Stimulated activated naive CD8-positive, alpha-beta T cell treated with anti-CD3 and anti-CD28 coated beads, Interleukin-15, Interleukin-2, amounts not matched to agents 100 ng/mL and 50 ng/mL, for 24 hours (primary cell): Measurements from ENCODE around the gene OR14C36.
"Not testable (repeated sequence)": the region's sequence is repeated elsewhere in the genome, so short reads cannot be mapped to it uniquely, and the experiment has no call there.

Source experiments
- H3K27ac Mint-ChIP-seq: one replicate; pipeline ENCODE4 v1.8.0; 2021; ENCODE audit warnings: mild to moderate bottlenecking, mixed read lengths
- H3K27me3 Mint-ChIP-seq: one replicate; pipeline ENCODE4 v1.8.0; 2021; ENCODE audit warnings: mixed read lengths
- H3K36me3 Mint-ChIP-seq: one replicate; pipeline ENCODE4 v1.8.0; 2021; ENCODE audit warnings: low read depth, mixed read lengths
- H3K4me1 Mint-ChIP-seq: one replicate; pipeline ENCODE4 v1.8.0; 2021; ENCODE audit warnings: low read depth, mixed read lengths
- H3K4me3 Mint-ChIP-seq: one replicate; pipeline ENCODE4 v1.8.0; 2021; ENCODE audit warnings: mild to moderate bottlenecking, mixed read lengths
- H3K9me3 Mint-ChIP-seq: one replicate; pipeline ENCODE4 v1.8.0; 2021; ENCODE audit warnings: mixed read lengths

The OR14C36 gene, protein sequence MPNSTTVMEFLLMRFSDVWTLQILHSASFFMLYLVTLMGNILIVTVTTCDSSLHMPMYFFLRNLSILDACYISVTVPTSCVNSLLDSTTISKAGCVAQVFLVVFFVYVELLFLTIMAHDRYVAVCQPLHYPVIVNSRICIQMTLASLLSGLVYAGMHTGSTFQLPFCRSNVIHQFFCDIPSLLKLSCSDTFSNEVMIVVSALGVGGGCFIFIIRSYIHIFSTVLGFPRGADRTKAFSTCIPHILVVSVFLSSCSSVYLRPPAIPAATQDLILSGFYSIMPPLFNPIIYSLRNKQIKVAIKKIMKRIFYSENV

DNA sequence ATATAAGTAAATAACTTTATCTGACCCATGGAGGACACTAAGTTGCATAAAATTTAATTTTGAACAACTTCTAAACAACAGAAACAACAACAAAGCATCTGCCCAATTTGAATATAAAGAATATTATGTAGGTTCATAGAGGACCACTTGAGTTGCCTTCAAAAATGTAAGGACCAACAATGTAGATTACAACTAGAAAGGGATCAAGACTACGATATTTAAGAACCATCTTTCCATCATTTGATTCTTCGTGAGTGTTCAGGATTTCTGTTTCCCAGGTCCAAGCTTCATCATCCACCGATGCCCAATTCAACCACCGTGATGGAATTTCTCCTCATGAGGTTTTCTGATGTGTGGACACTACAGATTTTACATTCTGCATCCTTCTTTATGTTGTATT lies at the start of gene OR14C36:
OR14C36 (plus strand) TSS at position 301 of the 400 bp plus-strand sequence; CDS start at position 301, 0 bp downstream.
- Mint-ChIP-seq H3K4me3 (no peak within 1 kb of the TSS), H3K9me3 (no peaks in the 10 kb centered on the region), H3K4me1 (no peaks in the 10 kb centered on the region), H3K27ac (no peak within 1 kb of the TSS), H3K27me3 (peaks cover 12% of the 10 kb centered on the region), H3K36me3 (no peaks in the 10 kb centered on the region)

DNA sequence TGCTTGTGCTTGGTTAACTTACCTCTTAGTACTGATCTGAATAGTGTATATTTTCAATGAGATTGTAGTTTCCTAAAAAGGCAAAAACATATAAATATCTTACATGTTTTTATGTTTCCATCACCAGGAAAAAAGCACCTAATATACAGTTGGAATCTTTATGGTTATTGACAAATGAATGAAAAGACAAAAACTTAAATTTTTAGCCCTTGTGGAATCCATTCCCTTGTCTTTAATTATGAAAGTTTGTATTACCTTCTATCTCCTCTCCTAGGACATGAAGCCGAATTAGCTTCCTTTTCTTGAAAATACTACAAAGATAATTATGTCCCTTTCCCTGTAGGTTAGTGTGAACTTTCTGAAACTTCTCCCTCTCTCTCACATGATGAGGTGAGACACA lies 45.3 kb upstream of the OR14C36 start, which contains the start of gene OR2T12:
OR2T12 (minus strand) TSS at position 101 of the 400 bp plus-strand sequence. CDS start 7,846 bp downstream, outside the sequence.
- Mint-ChIP-seq H3K4me1 (no peaks in the 10 kb centered on the region), H3K4me3 (no peak within 1 kb of the TSS), H3K9me3 (no peaks in the 10 kb centered on the region), H3K27ac (no peak within 1 kb of the TSS), H3K27me3 (peaks cover 2% of the 10 kb centered on the region), H3K36me3 (no peaks in the 10 kb centered on the region)

DNA sequence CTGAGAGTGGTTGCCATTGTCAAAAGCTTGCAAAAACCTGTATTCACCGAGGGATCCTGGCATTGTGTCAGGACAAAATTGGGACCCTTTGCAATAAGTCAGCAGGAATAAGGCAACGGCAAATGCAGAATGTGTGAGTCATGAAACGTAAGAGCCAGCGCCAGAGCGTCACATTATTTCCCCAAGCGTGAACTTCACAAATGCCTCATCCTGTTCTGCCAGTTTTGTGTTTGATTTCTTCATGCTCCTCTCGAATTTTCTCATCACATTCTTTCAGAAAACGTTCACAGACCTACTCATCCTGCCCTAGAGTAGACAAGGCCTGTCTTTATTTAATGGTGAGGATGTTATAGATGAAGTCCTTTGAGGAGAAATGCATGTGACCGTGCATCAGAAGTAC lies 42.9 kb upstream of the OR14C36 start:
- not testable (repeated sequence) for H3K27ac Mint-ChIP-seq, H3K36me3 Mint-ChIP-seq, H3K4me1 Mint-ChIP-seq, H3K4me3 Mint-ChIP-seq, H3K9me3 Mint-ChIP-seq, H3K27me3 Mint-ChIP-seq

DNA sequence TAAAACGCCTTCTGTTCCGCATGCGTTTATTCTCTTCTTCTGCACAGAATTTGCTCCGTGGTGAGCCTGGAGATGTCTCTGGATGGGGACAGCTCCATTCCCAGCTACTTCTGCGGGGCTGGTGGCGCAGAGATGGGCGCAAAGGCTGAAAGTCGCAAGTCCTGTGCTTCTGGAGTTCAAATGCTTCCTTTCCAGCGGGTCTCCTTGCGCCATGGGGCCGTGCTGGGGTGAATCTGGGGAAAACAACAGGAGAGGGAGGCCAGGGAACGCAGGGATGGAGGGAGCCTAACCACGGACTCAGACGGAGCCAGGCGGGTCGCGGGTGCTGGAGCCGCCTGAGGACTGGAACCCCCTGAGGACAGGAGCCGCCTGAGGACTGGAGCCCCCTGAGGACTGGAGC lies 42.5 kb upstream of the OR14C36 start:
- peaks cover 2% of the 10 kb centered on the region for H3K27me3 Mint-ChIP-seq
- H3K4me3 Mint-ChIP-seq = no peak overlapping the region
- H3K9me3 Mint-ChIP-seq = no peaks in the 10 kb centered on the region
- H3K36me3 Mint-ChIP-seq = no peaks in the 10 kb centered on the region
- no peaks in the 10 kb centered on the region for H3K4me1 Mint-ChIP-seq
- no peak overlapping the region for H3K27ac Mint-ChIP-seq

DNA sequence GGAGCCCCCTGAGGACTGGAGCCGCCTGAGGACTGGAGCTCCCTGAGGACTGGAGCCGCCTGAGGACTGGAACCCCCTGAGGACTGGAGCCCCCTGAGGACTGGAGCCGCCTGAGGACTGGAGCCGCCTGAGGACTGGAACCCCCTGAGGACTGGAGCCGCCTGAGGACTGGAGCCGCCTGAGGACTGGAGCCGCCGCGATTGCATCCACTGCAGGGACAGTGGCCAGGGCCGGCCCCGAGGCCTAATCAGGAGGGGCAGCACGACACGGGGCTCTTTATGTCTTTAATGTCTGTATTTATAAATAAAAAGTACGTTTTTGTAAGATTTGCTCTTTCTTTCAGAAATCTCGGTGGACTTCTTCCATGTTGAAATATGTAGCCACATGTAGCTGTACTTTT lies 41.8 kb upstream of the OR14C36 start:
- H3K9me3 Mint-ChIP-seq, H3K27me3 Mint-ChIP-seq, H3K36me3 Mint-ChIP-seq, H3K27ac Mint-ChIP-seq, H3K4me1 Mint-ChIP-seq, H3K4me3 Mint-ChIP-seq: not testable (repeated sequence)

DNA sequence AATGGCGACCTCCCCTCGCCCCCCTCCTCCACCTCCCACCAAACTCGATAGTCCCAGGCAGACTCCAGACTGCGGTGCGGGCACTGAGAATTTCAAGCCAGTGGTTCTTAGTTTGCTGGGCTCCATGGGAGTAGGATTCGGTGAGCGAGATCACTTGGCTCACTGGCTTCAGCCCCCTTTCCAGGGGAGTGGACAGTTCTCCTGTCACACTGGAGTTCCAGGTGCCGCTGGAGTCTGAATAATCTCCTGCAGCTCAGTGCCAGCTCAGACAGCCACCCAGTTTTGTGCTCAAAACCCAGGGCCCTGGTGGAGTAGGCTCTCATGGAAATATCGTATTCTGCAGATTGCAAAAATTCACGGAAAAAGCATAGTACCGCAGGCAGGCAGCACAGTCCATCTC lies 31.8 kb upstream of the OR14C36 start:
- peaks cover 21% of the 10 kb centered on the region for H3K9me3 Mint-ChIP-seq
- peaks cover 27% of the 10 kb centered on the region for H3K27me3 Mint-ChIP-seq
- H3K27ac Mint-ChIP-seq = no peak overlapping the region
- H3K4me1 Mint-ChIP-seq = no peaks in the 10 kb centered on the region
- H3K4me3 Mint-ChIP-seq = no peak overlapping the region
- H3K36me3 Mint-ChIP-seq = no peaks in the 10 kb centered on the region

DNA sequence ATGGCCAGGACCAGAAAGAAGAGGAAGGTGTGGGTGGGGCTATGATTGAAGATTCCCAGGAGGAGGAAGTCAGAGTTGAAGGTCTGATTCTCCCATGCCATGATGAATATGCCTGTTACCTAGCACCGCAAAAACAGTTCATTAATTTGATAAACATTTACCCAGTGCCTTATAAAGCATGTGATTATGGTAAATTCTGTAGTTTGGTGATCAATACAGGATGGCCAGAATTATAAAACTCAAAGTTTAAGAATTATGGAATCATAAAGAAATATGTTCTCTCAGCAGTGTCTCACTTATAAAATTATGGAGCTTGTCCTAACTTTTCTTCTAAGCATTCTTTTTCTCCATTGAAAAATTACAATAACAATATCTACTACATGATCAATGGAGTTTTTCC lies 24.1 kb upstream of the OR14C36 start, which contains the start of gene OR2M7:
OR2M7 (minus strand) TSS at position 101 of the 400 bp plus-strand sequence; CDS start at position 101, 0 bp downstream.
- peaks cover 17% of the 10 kb centered on the region for H3K27me3 Mint-ChIP-seq
- H3K4me1 Mint-ChIP-seq = no peaks in the 10 kb centered on the region
- H3K9me3 Mint-ChIP-seq = no peaks in the 10 kb centered on the region
- no peak within 1 kb of the TSS for H3K27ac Mint-ChIP-seq
- H3K4me3 Mint-ChIP-seq = no peak within 1 kb of the TSS
- no peaks in the 10 kb centered on the region for H3K36me3 Mint-ChIP-seq

DNA sequence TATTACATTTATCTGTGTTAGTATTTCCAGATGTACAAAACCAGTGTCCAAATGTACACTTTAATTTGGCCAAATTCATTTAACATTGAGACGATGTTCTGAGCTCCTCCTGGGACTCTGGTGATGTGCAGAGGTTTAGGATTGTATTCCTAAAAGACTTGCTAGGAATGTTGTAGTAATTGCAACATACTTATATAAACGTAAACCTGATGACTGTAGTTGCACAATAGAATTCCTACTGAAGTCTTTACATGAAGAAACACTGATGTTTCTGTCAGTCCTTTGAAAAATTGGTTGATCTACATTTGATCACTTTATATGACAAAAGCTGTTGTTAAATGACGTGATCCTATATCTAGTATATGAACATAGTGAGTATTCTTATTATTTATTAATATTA lies 5.1 kb upstream of the OR14C36 start:
- Mint-ChIP-seq H3K27me3 (peaks cover 2% of the 10 kb centered on the region), H3K4me1 (no peaks in the 10 kb centered on the region), H3K27ac (no peak overlapping the region), H3K36me3 (no peaks in the 10 kb centered on the region), H3K4me3 (no peak overlapping the region), H3K9me3 (no peaks in the 10 kb centered on the region)

DNA sequence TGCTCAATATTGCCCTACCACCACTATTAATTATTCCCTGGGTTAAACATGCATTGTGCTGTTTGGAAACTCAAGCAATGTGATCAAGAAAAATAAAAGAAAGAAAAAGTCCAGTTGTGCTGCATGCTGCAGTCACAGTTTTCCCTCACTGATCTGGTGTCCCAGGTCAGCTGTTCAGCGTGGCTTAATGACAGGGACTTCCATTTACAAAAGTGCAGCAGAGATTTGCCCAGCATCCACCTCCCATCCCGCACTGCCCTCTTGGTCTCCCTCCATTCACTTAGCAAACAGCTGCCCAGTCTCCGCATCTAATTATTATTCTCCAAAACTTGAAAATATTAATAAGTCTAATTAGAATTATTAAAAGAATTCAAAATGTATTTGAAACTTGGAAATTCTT lies 10.8 kb downstream of the OR14C36 start:
- Mint-ChIP-seq H3K4me1 (no peaks in the 10 kb centered on the region), H3K9me3 (no peaks in the 10 kb centered on the region), H3K36me3 (no peaks in the 10 kb centered on the region), H3K27ac (no peak overlapping the region), H3K27me3 (peaks cover 7% of the 10 kb centered on the region), H3K4me3 (no peak overlapping the region)

DNA sequence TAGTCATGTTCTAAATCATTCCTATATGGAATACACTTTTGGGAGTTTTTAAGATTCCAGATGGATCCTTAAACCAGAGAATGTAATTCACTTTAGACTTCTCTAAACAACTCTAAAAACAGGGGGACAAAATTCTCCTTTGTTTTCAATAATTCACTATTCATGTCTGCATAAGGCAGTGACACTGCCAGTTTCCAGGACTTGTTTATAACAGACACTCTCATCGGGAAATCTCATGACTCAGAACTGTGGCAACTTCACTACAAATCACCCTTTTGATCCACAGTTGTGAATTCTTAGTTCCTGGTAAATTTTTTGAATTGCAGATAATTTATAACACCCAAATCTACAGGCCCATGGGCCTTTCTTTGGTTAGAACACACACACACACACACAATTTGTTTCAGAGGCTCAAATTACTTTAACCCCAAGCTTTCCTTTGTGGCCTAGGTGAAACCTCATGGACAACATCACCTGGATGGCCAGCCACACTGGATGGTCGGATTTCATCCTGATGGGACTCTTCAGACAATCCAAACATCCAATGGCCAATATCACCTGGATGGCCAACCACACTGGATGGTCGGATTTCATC lies 12.6 kb downstream of the OR14C36 start, which contains the start of gene OR2T4:
OR2T4 (plus strand) TSS at position 545 of the 595 bp plus-strand sequence; CDS start at position 545, 0 bp downstream.
- H3K4me3 Mint-ChIP-seq = no peak within 1 kb of the TSS
- no peaks in the 10 kb centered on the region for H3K4me1 Mint-ChIP-seq
- H3K36me3 Mint-ChIP-seq = no peaks in the 10 kb centered on the region
- H3K27me3 Mint-ChIP-seq = peaks cover 7% of the 10 kb centered on the region
- H3K27ac Mint-ChIP-seq = no peak within 1 kb of the TSS
- no peaks in the 10 kb centered on the region for H3K9me3 Mint-ChIP-seq

DNA sequence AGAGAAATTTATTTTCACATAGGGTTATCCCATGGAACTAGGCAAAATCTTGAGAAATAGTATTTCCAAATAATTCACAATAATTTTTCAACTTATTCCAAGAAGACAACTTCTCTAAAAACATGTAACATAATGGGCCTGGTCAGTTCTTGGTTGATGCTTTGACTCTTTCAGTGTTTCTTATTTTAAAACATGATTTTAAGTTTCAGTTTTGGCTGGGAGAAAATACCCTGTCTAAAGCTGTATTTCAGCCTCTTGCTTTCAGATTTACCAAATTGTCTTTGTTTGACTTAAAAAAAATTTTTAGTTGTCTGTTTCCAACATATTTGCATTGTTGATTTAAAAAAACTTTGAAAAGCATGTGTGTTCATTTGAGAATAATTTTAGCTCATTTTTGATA lies 18.0 kb downstream of the OR14C36 start:
- no peaks in the 10 kb centered on the region for H3K4me1 Mint-ChIP-seq
- no peaks in the 10 kb centered on the region for H3K9me3 Mint-ChIP-seq
- H3K36me3 Mint-ChIP-seq = no peaks in the 10 kb centered on the region
- H3K27me3 Mint-ChIP-seq = peaks cover 7% of the 10 kb centered on the region
- H3K27ac Mint-ChIP-seq = no peak overlapping the region
- H3K4me3 Mint-ChIP-seq = no peak overlapping the region

DNA sequence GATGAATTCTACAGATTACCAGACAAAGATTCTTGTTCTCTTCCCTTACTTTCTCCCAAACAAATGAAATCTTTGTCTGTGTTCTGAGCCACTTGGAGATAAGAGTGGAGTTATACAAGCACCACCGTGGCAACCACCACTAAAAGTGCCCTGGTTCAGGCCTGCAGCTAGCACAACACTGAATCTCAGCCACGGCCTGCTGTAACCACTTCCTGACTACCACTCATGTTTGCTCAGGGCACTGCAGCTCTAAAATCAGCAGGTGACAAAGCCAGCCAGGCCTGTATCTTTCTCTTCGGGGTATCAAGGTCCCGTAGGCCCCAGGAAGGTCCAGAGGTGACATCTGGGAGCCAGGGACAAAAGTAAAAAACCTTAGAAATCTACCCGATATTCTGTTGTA lies 23.8 kb downstream of the OR14C36 start:
- Mint-ChIP-seq H3K4me1 (peaks cover 8% of the 10 kb centered on the region), H3K27me3 (no peaks in the 10 kb centered on the region), H3K36me3 (no peaks in the 10 kb centered on the region), H3K9me3 (no peaks in the 10 kb centered on the region), H3K27ac (no peak overlapping the region), H3K4me3 (no peak overlapping the region)

DNA sequence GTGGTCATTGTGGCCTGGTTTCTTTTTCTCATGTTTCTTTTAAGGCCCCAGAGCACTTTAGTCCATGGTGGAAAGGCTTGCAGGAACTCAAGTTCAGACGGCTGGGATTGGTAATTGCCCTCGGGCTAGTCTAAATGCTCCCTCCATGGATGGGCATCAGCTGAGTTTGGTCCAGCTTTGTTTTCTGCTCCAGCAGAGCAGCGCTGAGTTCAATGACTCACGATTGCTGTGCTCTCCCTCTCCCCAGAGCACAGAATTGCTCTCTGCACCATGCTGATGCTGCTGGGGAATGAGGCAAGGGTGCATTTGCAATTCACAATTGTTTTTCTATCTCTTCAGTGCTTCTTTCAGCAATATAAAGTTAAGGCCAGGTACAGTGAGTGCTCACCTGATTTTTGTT lies 25.2 kb downstream of the OR14C36 start:
- Mint-ChIP-seq H3K9me3 (no peaks in the 10 kb centered on the region), H3K4me1 (peaks cover 8% of the 10 kb centered on the region), H3K27ac (no peak overlapping the region), H3K36me3 (no peaks in the 10 kb centered on the region), H3K27me3 (no peaks in the 10 kb centered on the region), H3K4me3 (no peak overlapping the region)

DNA sequence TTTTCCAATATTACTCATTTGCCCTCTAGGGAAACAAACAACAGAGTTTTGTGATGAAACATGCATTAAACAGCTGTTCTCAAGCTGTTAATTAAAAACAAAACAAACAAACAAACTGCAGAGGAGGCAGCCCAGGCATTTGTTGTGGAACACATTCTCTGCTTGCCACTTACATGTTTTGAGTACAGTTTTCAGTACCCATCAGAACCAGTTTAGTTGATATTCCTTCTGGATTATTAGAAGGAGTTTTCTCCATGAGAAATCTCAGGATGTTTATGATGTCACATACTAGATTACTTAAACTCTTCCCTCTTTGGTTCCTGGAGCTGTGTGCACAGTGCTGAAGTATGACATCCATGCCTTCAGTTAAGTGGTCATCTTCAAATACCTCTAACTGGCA lies 26.9 kb downstream of the OR14C36 start, which contains the start of gene OR2T6:
OR2T6 (plus strand) TSS at position 301 of the 400 bp plus-strand sequence. CDS start 11,863 bp downstream, outside the sequence.
- no peaks in the 10 kb centered on the region for H3K27me3 Mint-ChIP-seq

DNA sequence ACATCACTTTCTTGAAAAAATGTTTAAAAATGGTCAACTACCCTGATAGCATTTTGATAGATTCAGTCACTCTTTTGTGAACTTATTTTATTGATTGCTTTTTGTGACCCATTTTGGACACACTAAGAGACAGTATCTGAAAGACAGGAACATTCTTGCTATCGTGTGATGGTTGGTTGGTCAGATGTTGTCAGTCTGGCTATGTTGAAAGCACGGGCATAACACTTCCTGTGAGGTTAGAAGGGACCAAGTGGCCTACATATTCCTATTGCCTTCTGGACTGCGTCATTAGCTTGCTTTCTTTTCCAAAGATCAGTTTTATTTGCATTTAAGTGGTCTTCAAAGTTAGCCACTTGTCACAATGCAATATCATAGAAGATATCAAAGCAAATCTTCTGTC lies 28.3 kb downstream of the OR14C36 start:
- H3K4me1 Mint-ChIP-seq = peaks cover 8% of the 10 kb centered on the region
- no peaks in the 10 kb centered on the region for H3K9me3 Mint-ChIP-seq
- H3K36me3 Mint-ChIP-seq = no peaks in the 10 kb centered on the region
- no peak overlapping the region for H3K27ac Mint-ChIP-seq
- no peak overlapping the region for H3K4me3 Mint-ChIP-seq
- no peaks in the 10 kb centered on the region for H3K27me3 Mint-ChIP-seq

More for the DNA sequence above, 26.9 kb downstream of the OR14C36 start, which contains the start of gene OR2T6:
- peaks cover 8% of the 10 kb centered on the region for H3K4me1 Mint-ChIP-seq
- no peaks in the 10 kb centered on the region for H3K36me3 Mint-ChIP-seq
- H3K4me3 Mint-ChIP-seq = no peak within 1 kb of the TSS
- no peak within 1 kb of the TSS for H3K27ac Mint-ChIP-seq
- no peaks in the 10 kb centered on the region for H3K9me3 Mint-ChIP-seq
